ENCODE results near the gene SULT1C4.
A peak's percentile ranks its signal among the peaks of the same experiment; 100 is the strongest.

Gene SULT1C4

DNA sequence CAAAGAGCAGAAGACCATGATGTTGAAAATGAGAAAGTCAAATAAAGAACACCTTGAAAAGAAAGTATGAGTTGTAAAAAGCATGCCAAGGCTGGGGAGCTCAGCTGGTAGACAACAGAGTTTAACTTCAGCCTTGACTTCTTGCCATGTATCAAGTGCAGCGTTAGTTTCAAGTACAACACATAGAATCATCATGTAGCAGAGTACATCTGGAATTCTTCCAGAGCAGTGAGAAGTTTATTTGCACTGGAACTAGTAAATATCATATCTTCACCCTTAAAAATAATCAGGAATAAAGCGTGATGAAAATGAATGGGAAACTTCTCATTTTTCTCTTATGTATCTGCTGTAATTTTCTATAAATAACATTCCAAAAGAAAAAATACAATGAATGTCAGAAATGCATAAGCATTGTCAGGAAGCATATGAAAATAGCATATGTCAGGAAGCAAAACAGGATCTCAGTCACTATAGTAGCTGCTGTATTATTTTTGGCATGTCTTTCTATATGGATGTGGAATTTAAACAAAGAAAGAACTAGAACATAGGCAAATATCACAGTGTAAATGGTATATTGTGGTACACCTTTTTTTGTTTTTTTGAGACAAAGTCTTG is 10.1 kb upstream of the SULT1C4 start:
- DNase-seq, result no peak

DNA sequence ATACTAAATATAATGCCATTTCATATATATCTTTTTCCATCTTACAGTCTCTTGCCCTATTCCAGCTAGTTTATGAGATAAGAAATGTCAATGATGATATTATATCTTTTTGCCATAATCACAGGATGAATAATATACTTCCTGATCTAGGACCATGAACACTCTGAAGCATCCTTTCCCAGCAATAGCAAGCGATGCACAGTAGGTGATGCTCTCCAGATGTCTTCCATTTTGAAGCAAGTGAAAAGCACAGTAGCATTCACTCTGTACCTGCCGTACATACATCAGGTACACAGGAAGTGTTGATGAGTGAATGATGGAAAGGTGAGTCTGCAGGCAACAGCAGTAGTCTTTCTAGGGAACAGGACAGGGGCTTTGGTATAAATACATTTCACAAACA is 8.6 kb upstream of the SULT1C4 start:
- DNase-seq, result no peak

- DNase-seq, result no peak
Observed at GRCh38 chr2:108370080-108370479, 7.7 kb upstream of the SULT1C4 start.

DNA sequence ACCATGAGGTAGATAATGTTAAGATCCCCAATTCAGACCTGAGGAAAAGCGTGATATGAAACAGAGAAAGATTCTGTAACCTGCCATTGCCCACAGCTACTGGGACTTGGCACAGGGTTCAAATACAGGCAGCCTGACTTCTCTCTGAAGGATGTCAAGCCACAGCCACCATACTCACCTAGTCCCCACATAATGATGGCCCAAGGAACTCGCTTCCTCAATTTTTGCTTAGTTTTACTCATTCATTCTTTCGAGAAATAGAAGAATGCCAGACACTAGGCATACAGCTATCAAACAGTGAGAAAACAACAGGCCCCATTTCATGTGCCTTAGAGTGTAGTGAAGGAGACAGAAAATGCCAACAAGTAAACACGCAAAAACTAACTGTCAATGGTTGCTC is 980 bp upstream of the SULT1C4 start:
- DNase-seq, result no peak

DNA sequence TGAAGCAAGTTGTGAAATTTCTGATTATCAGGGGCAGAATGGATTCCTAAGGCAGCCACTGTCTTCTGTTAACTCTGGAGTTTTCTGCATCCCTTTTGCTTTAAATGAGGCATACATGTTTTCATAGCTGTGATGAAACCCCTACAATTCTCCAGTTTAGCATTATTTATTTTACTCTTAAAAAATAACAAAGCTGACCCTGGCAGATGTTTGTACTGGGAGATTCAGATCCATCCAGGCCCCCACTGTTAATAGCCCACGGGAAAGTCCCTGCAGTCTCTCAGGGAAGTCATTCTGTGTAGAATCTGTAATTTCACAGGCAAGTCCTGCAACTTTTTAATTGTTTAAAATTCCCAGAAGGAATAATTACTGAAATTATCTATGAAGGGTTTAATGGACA is 353 bp upstream of the SULT1C4 start:
- DNase-seq, result no peak

DNA sequence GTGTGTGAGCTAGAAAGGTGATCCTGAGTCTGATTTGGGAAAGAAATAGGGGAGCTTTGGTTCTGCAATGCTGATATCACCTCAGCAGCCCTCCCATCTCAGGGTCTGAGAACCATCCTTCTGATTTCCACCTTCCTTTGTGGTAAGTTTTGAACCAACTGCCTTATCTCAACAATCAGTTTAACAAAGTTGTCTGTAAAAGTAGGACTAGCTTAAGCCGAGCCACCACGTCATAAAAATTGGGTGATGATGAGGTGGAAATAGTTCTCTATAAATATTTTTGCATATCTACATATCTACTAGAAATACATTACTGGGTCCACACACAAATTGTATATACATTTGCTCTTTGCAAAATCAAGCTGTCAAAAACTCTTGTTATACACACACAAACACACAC is 1.1 kb downstream of the SULT1C4 start:
- peak; percentile 24 for DNase-seq

GRCh38 chr2:108382196-108382595 is 4.4 kb downstream of the SULT1C4 start:
- DNase-seq, result no peak

DNA sequence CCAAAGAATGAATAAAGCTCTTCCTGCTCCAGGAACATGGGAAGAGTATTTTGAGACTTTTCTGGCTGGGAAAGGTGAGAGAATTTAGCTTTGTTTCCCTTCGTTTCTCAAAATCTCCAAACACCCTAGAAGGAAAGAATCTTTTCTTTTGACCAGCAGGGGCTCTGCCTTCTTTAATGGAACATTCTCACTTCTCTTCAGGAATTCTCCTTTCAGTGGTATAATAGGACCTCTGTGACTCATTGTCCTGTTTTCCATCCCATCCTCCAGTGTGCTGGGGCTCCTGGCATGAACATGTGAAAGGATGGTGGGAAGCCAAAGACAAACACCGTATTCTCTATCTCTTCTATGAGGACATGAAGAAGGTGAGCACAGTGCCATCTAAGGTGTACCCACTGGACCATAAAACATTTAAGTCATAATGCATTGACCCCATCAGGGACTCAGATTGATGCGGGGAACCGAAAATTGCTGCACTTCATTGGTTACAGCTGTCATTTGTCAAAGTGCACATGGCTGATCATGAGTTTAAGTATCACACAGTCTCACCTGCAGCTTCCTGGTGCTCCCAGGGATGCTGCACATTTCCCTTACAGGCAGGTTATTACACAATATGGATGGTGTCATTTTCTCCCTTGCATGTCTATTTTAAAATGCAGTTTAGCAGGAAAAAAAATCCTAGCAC is 5.5 kb downstream of the SULT1C4 start:
- no peak for DNase-seq

GRCh38 chr2:108384662-108385393 is 7.1 kb downstream of the SULT1C4 start:
- no peak for DNase-seq

- no peak for DNase-seq
Observed at GRCh38 chr2:108385411-108386071, 7.8 kb downstream of the SULT1C4 start.

DNA sequence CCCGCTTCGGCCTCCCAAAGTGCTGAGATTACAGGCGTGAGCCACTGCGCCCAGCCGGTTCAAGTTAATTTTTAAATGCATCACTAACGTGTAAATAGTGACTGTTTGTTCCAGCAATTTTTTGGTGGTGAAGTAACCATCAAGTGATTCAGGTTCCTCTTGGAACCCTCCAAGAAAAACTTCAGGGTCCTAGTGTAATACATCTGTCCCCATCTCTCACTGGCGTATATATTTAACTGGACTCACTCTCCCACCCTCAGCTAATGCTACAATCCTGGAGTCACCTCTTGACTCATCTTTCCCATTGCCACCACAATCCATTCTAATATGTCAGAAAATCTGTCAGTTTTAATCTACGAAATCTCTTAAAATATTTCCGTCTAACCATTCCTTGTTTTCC is 10.3 kb downstream of the SULT1C4 start:
- no peak for DNase-seq

GRCh38 chr2:108390340-108390739 is 12.6 kb downstream of the SULT1C4 start:
- DNase-seq, result no peak

GRCh38 chr2:108392029-108392428 is 14.3 kb downstream of the SULT1C4 start:
- no peak for DNase-seq

GRCh38 chr2:108393197-108393596 is 15.4 kb downstream of the SULT1C4 start:
- DNase-seq, result no peak

GRCh38 chr2:108395155-108395554 is 17.4 kb downstream of the SULT1C4 start:
- DNase-seq, result no peak

GRCh38 chr2:108396845-108397244 is 19.1 kb downstream of the SULT1C4 start:
- DNase-seq, result no peak

DNA sequence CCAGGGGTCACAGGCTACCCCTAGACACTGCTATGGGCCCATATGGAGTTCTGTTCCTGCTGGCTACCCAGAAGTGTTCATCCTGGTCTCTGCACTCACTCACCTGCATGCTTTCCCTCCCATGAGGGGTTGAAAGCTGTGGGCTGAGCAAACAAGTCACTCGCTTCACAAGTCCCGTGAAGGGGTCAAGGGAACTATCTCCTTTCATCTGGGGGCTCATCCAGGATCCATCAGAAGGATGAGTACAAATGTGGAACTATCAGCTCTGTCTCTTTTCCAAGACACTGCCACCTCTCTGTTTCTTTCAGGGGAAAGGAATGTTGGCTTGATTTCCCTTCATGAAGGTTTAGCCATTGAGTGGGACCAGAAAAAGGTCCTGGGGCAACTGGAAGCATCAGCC is 21.7 kb downstream of the SULT1C4 start:
- DNase-seq, result no peak

DNA sequence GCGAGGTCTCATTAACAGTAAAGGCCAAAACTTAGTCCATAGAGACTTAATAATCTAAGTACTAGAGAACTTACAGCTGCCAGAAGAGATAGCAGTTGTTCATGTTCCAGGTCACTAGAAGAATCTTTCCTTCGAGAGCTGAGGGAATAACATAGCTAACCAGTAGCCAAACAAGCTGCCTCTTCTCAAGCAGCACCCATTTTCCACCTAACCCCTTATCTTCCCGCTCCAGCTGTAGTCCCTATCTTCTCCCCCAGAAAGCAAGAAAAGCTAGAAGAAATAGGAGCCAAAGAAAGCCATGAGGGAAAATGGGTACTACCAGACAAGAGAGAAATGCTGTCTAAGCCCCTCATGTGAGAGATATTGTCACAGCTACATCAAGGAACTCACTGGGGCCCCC is 24.0 kb downstream of the SULT1C4 start:
- DNase-seq, result no peak

DNA sequence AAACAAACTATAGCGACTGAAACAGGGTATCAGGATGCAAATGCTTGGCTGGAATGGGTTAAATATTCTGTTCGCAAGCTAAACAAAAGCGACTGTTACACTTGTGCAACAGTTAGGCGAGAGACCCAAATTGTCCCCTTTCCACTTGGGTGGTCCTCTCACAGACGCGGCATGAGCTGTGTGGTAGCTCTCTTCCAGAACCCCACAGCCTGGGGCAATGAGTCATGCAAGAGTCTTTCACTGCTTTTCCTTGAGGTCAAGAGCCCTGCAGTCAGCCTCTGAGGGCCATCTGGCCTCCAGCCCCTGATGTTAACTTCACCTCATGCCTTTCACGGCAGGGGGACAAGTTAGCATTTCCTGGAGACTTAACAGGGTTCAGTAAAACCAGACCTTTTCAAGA is 25.7 kb downstream of the SULT1C4 start:
- no peak for DNase-seq

DNA sequence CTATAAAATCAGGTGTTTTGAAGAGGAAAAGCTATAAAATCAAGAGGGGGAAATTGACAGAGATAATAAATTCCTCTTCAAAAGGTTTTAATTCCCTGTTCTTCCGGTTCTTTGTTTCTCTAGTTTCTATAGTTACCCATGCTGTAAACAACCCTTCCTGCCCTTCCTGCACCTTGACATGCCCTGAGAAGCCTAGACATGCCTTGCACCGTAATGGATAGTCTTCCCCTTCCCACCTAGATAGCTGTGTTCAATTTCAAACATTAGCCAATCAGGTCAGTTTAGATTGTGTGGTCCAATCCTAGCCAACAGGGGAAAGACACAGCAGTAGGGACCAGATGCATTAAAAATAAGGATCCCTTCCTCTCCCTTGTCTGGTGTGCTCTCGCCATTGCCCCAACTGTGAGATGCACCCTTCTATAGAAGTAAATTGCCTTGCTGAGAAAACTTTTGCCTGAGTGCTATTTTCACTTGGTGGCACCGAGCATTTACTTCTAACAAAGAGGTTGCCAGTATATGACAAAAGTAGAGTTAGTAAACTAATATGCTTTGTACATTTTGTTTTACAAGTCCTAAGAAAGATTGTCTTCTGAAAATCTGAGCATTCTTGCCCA is 27.1 kb downstream of the SULT1C4 start:
- DNase-seq, result no peak

GRCh38 chr2:108407864-108408729 is 30.3 kb downstream of the SULT1C4 start:
- DNase-seq, result no peak

- DNase-seq, result no peak
Observed at GRCh38 chr2:108409768-108410167, 32.0 kb downstream of the SULT1C4 start.

Data from right kidney (tissue), 1 donor.